ENCODE data around the gene TRAF3IP3.
A peak's percentile ranks its signal among the peaks of the same experiment; 100 is the strongest.

TRAF3IP3 gene

DNA sequence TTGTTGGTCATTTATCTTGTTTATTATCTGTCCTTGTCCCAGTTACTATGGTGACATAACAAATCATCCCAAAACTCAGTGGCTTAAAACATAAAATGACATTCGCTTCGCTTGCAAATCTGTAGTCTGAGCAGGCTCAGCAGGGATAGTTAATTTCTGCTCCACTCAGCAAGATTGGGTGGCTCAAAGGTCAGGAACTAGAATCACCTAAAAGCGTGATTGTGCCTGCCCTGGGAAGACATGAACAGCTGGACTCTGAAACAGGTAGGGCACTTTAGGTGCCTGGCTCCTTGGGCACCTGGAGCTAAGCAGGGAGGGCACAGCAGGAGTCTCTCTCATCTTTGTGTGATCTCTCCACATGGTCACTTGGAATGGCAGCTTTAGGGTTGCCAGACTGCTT lies 14.7 kb upstream of the TRAF3IP3 start:
- DNase-seq = no peak

DNA sequence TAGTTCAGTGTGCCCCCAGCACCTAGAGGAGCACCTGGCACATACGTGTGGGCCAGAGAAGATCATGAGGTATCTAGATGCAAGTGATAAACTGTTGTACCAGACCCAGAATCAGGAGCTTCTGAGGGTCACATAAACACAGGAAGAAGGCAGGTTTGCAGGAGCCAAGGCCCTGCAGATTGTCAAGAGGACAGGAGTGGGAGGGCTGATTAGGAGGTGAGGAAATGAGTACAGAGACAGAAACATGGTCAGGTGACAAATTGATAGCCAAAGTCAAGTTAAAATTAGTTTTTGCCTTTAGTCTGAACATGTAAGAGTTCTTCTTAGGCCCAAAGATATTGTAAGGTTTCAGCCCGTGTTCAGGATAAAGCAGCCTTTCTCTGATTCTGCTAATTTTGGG lies 14.0 kb upstream of the TRAF3IP3 start:
- no peak for DNase-seq

DNA sequence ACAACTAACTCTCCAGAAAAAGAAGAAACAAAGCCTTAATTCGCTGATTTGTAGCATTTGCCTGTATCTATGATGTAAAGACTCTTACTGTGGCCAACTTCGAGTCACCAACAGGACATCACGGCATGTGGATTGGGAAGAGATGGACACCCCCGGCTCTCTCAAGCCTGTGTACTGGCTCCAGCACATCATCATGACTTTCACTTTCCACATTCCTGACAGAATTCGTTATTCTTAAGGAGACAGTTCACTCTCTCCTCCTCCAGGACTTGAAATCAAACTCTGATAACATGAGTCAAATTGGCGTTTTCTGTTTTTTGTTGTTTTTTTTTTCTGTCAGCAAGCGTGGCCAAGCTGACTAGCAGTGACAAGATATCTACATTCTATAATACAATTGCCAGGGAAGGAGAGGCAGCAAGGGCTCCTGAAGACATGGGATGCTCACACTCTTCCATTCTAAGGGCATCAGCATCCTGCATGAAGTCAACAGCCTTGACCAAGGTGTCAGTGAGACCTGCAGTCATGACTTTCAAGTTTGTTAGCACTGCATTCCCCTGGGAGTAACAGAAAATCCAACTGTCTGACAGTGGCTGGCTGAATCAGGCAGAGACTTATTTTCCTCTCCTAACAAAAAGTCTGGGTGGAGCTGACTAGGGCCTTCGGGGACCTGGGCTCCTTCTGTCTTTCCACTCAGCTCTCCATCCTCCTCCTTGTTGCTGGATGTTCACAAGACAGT lies 13.3 kb upstream of the TRAF3IP3 start:
- no peak for DNase-seq

DNA sequence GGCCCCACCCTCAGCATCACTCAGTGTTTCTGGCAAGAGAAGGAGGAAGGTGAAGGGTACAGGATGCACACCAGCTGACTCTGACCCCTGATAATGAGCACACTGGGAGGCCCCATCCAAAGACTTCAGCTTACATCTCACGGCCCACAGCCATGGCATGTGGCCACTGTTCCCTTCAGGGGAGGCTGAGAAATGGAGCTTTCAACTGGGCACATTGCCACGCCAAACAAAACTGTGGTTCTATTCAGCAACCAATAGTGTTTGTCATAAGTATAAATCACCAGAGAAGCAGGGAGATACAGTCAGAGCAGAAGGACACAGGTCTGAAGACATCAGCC lies 12.7 kb upstream of the TRAF3IP3 start:
- DNase-seq = no peak

DNA sequence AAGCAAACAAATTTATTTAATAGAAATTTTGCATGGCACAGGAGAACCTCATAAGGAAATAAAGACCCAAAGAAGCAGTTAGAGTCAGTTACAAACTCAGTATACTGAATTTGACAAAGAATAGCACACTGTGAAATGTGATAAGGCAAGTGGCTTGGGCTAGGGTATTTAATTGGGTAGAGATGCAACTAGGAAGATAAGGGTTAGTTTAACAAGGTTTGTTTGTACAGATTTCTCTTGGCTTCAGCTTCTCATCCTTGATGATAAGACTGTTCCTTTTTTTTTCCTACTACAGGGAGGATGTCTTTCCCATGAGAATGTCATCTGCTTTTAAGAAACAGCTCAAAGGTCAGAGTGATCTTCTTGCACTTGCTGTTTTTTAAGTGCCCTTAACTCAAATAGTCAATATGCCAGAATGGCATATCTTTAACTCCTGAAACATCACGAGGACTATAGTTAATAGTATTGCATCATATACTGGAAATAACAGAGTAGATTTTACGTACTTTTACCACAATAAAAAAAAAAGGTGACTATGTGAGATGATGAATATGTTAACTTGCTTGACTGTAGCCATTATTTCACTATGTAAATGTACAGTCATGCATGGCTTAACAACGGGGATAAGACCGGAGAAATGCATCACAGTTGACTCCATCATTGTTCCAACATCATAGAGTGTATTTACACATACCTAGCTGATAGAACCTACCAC lies 9.2 kb upstream of the TRAF3IP3 start:
- DNase-seq = no peak

DNA sequence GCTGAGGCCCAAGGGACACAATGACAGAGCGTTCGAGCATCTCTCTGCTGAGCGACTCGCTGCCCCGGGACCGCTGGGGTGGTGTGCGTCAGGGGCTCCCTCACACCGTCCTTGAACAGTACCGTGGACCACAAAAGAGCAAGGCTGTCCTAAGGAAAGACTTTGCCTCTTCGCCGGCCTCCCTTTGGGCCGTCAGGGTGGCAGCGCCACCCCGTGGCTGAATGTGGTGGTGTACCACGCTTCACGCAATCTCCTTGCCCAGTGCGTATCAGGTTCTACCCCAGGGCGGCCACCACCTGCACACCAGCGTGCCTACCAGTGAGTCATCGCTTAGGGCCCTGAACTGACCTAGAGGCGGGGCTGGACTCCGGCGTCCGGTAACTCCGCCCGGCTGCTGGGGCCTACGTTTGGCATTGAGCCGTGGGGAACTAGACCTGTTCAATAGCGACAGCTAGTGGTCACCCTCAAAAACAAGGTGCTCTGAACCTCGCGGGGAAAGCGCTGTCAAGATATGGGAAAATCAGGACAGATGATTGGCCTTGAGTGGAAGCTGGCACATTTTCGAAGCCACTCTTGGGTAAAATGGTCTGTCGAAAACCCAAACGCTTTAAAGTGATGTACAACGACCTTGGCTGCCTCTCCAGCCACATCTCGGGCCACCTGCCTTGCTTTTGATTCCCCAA lies 8.1 kb upstream of the TRAF3IP3 start:
- DNase-seq = peak; percentile 97

DNA sequence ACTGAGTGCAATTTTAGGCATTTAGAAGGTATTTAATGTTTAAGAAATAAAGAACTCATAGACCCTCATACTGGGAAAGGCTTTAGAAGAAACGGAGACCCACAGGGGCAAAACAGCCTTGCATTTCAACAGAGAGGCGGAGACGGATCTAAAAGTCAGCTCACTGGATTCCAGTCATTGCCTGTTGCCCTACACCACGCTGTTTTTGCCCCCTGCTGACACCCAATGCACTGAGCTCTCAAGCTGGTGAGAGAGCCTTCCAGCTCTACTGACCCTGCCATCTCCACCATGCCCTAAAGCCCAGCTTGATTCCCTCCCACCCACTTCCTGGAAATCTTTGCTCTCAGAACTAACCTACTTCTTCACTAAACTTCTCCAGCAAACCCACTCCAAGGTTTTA lies 7.2 kb upstream of the TRAF3IP3 start:
- no peak for DNase-seq

DNA sequence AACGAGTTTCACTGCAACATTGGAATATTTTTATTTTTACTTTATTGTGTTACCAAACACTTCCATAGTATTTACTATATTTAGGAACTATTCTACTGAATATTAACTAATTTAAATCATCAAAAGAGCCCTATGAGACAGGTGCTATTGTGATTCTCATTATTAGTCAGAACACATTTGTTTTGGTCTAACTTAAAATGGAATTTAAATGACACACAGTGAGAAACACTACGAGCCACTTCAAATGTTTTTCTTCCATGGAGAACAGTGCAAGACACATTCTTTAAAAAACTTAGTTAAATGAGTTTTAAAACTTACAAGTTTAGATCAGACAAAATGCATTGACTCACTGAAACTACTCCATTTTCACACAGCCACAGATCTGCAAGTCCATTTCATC lies 6.6 kb upstream of the TRAF3IP3 start:
- DNase-seq = peak; percentile 64

DNA sequence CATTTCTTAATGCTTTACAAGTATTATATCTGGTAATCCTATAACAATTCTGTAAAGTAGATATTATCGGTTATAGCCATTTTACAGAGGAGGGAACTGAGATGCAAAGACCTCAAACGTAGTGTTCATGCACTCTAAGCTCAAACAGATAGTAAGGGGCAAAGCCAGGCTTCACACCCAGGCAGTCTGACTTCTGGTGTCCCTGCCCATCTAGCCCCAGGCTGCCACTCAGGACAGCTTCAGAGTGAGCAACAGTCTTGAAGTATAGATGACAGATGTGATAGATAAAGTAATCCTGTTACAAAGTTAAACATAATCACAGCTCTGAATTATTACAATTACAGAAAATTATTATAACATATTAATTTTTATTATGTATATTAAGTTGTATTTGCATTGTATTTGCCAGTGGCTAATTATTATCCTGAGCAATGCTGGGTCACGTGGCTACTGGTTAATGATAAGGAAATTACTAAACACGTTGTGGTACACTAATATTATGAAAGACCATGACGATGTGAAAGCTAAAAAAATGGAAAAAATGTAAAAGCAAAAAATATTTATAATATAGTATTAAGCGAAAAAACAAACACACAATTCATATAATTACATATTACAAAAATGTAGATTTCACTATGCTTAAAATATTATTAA lies 6.1 kb upstream of the TRAF3IP3 start:
- DNase-seq = no peak

DNA sequence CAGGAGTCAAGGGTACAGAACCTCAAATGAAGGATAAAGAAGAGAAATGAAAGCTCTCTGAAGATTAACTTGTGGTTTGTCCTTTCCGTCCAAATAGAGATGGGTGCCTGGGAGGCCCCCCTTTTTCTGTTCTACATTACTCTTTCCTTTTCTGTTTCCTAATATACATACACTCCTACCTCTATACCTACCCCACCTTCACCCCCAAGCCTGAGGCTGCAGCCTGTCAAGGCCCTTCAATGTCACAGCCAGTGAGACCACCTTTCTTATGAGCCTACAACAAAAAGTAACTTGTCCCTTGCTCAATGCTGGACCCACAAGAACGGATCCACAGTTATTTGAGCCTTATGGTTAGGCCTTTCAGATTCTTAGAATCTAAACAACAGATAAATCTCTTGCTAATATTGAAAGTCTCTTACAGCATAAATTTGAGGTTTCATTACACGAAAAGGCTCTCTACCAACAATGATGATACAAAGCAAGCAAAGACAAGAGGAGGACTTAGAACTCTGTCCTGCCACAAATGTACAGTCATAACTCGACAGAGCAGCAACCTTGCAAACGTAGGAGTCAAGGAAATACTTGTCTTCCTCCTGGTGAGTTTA lies 4.1 kb upstream of the TRAF3IP3 start:
- DNase-seq = peak; percentile 95

DNA sequence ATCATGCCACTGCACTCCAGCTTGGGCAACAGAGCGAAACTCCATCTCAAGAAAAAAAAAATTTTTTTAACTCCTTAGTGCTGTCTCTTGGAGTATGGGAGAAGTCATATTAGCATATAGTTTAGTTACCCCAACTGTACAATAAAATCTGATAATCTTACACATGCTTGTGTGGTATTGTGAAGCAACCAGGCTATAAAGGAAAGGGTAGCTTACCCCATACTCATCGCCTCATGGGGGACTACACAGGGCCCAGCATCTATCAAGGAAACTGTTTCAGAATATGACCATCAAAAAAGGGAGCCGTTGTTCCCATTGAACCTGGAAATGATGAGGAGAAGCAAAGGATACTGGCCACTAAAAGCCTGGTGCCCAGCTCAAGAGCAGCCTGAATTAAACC lies 3.0 kb upstream of the TRAF3IP3 start:
- no peak for DNase-seq

DNA sequence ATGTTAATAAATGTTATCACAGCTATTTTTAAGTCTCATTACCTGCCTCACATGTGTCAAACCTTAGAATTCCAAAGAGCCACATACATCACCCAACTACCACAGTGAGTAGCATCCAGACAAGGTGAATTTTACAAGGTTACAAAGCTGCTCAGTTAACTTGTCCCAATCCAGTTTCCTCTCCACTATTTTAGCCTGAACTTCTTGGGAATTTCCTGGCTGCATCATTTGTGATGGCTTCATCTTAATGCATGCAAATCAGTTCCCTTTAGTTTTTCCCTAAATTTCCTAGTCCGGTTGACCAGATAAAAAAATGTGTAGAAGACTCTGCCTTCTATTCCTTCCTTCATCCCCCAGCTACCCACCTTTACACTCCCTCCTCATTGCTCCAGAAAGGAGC lies 597 bp upstream of the TRAF3IP3 start:
- no peak for DNase-seq

DNA sequence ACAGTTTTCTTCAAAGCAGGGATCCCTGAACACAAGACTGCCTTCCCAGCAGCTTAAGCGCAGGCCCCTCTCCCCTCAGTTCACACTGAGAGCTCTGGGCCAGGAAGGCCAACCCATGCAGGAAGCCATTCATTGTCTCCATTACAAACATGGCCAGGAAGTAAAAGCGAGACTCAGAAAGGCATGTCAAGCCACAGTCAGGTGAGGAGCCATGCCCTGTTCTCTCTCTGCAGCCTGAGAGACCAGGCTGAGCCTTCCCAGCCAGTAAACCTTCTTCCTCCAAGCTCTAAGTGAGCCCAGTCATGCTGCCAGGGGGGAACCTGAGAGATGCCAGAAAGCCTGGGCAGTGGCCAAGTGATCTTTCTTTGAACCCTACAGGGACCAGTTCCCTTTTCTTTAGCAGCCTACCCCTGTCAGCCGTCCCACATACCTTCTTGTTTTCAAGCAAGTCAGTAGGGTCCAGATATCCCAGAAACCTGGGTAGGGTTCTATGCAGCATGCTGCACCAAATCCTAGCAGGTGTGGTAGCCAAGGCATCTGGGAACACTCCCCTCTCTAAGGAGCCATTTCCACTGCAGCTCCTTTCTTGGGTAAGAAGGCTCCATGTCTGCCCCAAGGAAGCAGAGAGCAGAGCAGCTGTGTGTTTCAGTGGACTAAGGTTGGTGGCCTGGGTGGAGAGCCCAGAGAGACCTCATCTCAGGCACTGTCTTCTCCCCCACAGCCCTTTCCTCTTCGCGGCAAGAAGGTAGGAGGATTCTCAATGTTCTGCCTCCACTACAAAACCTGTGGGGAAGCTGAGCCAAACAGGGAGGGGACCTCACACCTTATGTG lies 977 bp downstream of the TRAF3IP3 start:
- DNase-seq = peak; percentile 74

DNA sequence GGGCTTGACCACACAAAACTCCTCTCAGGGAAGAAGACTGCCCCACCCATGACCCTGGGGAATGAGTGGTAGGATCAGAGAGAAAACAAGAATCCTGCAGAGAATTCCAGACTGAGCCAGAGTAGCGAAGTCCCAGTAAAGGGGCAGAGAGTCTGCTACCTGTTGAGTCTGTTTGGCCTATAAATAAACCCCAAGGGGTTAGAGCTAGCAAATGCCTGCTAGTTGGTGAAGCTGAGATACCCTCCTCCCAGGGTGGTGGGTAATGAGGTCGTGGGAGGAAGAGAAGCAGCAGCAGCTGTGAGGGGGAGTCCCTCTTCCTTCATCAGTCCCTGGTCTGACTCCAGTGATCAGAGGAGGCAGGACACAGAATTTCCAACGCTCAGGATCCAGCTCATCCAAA lies 2.5 kb downstream of the TRAF3IP3 start:
- no peak for DNase-seq

DNA sequence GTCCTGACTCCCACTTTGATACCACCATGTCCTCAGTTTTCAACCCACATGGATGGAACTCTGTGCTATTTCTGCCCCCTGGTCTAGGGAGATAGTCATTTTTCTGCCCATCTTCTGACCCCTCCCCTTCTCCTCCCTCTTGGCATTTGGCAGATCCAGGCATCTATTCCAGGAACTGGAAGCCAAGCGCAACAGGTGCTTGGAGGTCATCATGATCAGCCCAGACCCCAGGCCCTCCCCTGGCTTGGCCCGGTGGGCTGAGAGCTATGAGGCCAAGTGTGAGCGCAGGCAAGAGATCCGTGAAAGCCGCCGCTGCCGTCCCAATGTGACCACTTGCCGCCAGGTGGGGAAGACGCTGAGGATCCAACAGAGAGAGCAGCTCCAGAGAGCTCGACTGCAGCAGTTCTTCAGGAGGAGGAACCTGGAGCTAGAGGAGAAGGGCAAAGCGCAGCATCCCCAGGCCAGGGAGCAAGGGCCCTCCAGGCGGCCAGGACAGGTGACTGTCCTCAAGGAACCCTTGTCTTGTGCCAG lies 4.0 kb downstream of the TRAF3IP3 start:
- DNase-seq = no peak

DNA sequence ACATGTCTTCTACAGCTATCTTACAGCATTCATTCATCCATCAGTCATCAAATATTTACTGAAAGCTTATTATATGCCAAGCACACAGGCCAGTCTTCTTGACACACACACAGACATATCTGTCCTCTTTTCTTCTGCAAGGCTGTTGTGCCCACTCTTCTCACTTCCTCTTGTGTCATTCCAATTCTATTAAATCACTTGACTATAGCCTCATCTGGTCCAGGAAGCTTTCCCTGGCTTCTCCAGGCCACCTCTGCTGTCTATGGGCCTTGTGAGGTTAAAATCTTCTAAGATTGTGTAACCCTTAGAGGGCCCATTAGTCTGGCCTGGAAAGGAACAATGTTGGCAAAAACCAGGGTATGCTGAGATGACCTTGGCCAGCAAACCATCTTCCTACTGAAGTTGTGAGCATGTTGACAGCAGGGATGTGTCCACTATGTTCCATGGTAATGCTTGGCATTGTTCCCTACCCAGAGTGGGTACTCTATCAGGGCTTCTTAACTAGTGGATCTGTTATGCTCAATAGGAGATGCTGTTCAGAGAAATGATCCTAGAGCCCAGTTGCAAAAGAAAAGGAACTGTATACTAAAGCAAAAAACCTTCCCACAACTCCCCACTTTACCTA lies 5.3 kb downstream of the TRAF3IP3 start:
- no peak for DNase-seq

DNA sequence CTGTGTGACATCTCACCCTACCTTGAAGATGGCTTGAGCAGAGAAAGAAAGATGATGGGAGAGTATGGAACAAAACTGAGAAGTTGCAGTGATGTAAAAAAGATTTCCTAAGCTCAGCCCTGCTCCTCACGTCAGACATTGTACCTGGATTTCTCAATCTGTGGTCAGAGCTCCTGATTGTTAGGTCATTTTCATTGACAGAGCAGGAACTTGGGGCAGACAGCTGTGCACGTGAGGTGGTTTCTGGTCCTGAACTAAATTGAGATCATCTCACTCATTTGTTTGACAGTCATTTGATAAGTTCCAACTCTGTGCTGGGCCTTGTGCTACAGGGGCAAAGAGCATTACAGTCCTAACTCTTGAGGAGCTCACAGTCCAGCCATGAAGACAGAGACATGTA lies 10.2 kb downstream of the TRAF3IP3 start:
- DNase-seq = peak; percentile 63

DNA sequence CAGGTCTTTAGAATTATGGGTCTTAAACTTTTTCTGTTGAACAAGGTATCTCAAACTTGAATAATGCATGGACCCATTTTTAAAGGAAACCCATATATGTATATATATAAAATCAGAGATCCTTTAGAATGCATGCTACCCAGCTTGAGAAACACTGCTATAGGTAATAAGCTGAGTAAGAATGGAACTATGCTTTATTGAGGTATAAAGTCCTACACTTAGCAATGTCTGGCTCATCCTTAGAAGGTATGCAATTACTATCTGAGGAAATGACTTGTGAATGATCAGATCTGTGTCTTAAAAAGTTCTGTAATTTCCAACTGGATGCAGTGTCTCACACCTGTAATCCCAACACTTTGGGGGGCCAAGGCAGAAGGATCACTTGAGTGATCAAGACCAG lies 11.2 kb downstream of the TRAF3IP3 start:
- DNase-seq = peak; percentile 67

DNA sequence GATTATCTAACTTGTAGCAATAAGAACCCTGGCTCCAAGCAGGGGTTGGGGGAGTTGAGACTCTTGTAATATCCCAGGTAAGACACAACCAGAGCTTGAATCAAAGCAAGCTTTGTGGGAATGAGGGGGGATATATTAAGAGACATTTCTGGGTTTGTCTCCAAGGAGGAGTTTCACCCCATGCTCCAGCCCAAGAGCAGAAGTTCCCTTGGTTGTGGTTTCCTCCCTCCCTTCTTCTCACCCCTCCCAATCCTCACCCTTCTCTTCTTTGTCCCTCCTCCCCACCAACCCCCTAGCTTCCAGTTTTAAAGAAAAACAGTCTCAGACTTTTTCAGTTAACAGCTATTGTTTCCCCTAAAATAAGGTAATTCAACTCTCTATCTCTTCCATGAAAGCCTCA lies 11.9 kb downstream of the TRAF3IP3 start:
- DNase-seq = no peak

DNA sequence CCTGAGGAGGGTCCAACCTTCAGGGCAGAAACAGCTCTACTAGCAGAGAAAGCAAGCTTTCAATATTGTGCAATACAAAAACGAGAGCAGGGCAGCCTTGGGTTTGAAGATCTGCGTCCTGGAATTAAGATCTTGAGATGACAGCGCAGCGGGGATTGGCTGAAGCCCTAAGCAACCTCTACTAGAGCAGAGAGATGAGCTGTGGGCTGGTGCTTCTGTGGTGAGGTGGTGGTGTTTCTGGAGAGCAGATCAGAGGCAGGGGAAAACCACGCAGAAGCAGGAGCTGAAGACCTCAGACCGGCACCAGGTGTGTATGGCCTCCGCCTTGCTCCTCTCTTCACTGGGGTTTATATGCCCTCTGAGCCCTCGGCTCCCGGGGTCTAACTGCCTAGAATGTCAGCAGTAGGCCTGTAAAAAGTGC lies 12.5 kb downstream of the TRAF3IP3 start:
- peak; percentile 97 for DNase-seq

DNA sequence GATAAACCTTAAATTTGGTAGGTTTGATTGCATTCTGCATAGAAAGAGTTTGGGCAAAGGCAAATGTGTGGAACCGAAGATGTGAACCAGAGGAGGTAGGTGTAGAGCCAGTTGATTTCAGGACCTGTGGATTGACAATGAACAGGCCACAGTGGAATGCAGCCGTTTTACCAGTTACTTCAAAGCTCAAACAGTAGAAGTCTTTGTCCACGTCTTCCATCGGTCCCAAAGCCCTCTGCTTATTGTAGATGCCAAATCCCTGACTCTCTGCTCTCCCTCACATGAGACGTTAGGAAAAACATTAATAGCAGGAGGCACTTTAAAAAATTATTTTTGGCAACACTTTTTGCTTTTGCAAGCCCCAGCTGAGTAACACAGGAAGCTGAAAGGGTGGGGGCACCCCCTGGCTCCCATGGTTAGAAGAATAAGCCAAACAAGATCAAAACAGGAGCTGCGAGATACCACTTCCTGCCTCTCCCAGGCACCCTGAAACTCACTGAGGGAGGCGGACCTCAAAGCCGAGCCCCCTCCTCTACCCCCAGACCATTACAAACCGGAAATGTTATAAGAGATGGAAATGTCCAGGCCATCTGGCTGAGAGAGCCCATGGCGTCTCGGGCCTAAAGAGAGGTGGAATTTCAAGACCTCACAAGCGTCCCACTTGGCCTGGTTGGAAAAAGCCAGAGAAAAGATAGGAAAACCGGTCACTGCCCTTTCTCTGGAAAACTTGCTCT lies 13.5 kb downstream of the TRAF3IP3 start:
- DNase-seq = peak; percentile 93
